ENCODE data around the gene IL12RB2. TPM values are rescaled to one million over a fixed set of nuclear protein-coding genes. Genes with fewer than 3 reads are reported as not detected.
A peak's percentile ranks its signal among the peaks of the same experiment; 100 is the strongest.

The IL12RB2 gene
- total RNA-seq, 2 donors from 2014 or later, result 128 to 136 TPM

DNA sequence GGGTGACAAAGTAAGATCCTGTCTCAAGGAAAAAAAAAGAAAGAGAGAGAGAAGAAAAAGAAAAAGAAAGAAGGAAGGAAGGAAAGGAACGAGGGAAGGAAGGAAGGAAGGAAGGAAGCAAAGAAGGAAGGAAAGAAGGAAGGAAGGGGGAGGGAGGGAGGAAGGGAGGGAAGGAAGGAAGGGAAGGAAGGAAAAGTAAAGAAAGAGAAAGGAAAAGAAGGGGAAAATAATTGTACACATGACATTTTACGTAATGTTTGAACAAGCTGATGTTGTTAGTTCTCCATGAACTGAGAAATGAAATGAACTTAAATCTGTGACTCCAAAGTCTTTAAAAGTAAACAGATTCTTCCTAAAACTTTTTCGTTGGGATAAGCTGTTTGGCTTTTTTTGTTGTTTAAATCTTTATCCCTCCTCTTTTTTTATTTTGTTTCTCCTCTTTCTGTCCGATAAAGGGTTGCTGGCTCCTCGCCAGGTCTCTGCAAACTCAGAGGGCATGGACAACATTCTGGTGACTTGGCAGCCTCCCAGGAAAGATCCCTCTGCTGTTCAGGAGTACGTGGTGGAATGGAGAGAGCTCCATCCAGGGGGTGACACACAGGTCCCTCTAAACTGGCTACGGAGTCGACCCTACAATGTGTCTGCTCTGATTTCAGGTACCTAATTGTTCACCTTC, 59.8 kb downstream of the IL12RB2 start:
- peaks cover 25% of the 10 kb centered on the region for H3K4me1 Mint-ChIP-seq (ENCODE audit: low read depth)
- peak overlapping the region; percentile 10 for H3K27ac Mint-ChIP-seq
- H3K4me3 Mint-ChIP-seq, result no peak overlapping the region
- no peak for DNase-seq
- no peaks in the 10 kb centered on the region for H3K27me3 Mint-ChIP-seq (ENCODE audit: low read depth)
- ATAC-seq (replicated peaks in 1 of 2), result peak; percentile 15 to 17
- peaks cover 16 to 67% of the 10 kb centered on the region in 2 donors for H3K36me3 Mint-ChIP-seq (ENCODE audit: insufficient read depth in 2 of 2)
- no peaks in the 10 kb centered on the region for H3K9me3 Mint-ChIP-seq

DNA sequence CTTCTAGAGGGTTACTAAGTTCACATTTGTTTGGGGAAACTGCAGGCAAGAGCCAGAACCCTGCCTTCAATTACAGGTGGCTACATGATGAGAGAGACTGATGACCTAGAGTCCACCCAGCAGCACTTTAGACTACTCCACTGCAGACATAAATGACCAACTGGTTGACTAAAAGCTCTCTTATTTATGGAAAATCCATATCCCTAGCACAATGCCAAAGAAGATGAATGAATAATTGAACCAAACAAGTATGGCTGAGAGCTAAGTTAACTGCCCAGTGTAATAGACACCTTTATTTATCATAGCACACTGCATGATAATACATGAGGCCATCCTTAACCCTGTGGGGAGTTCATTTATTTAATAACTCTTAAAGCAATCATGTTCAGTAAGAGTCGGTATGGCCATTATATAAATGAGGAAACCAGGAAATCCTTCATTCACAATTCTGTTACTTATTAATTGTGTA, 60.4 kb downstream of the IL12RB2 start:
- Mint-ChIP-seq H3K36me3 (ENCODE audit: insufficient read depth in 2 of 2) (peaks cover 16 to 66% of the 10 kb centered on the region in 2 donors), H3K27ac (no peak overlapping the region), H3K27me3 (ENCODE audit: low read depth) (no peaks in the 10 kb centered on the region)

DNA sequence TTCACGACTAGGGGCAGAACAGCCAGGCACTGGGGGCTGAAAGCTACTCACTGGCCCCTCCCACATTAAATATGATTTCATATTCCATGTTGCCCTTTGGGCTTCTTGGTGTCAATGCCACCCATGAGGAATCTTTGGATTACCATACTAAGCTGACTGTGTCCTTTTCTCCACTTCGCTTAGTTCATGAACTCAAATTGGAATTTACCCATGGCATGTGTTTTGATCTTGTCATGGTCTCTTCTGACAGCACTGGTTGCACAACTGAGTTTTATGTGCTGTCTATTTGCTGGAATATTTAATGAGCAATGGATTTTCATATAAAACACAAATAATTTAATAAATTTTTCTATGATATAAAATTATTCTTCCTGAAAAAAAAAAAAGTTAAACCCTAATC, 63.4 kb downstream of the IL12RB2 start:
- H3K4me3 Mint-ChIP-seq, result no peak overlapping the region
- peaks cover 4% of the 10 kb centered on the region for H3K4me1 Mint-ChIP-seq (ENCODE audit: low read depth)
- no peaks in the 10 kb centered on the region for H3K27me3 Mint-ChIP-seq (ENCODE audit: low read depth)
- no peaks in the 10 kb centered on the region for H3K9me3 Mint-ChIP-seq
- peak overlapping the region; percentile 24 for H3K27ac Mint-ChIP-seq
- H3K36me3 Mint-ChIP-seq (ENCODE audit: insufficient read depth in 2 of 2), result peaks cover 21 to 66% of the 10 kb centered on the region in 2 donors
- DNase-seq (no peak), ATAC-seq (replicated peaks in 1 of 2) (no peak)

More for the DNA sequence above, 60.4 kb downstream of the IL12RB2 start:
- H3K4me3 Mint-ChIP-seq, result no peak overlapping the region
- DNase-seq, result no peak
- H3K9me3 Mint-ChIP-seq, result no peaks in the 10 kb centered on the region
- ATAC-seq (replicated peaks in 1 of 2), result peak in 1 of 2 donors; percentile 9
- H3K4me1 Mint-ChIP-seq (ENCODE audit: low read depth), result peaks cover 25% of the 10 kb centered on the region

DNA sequence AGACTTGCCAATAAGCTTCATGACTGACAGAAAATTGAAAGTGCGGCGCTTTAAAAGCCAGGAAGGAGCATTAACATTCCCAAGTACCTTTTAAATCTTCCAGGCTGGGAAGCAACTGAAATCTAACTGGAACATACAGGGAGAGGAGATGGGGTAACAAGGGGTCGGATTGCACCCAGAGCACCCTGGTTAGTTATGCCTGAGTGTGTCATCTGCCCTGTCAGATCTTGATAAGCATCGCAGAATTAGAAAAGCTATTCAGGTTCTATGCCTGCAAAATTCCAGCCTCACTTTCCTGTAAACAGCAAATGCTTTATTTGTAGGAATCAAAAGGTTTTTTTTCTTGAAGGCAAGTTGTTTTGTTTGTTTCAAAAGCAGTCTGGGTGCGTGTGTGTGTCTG, 64.0 kb downstream of the IL12RB2 start:
- Mint-ChIP-seq H3K27ac (peak overlapping the region; percentile 24), H3K4me3 (no peak overlapping the region), H3K4me1 (ENCODE audit: low read depth) (peaks cover 6% of the 10 kb centered on the region), H3K9me3 (no peaks in the 10 kb centered on the region), H3K36me3 (ENCODE audit: insufficient read depth in 2 of 2) (peaks cover 26 to 67% of the 10 kb centered on the region in 2 donors), H3K27me3 (ENCODE audit: low read depth) (no peaks in the 10 kb centered on the region)
- no peak for ATAC-seq (replicated peaks in 1 of 2)
- DNase-seq, result no peak

- Mint-ChIP-seq H3K9me3 (no peaks in the 10 kb centered on the region), H3K4me3 (no peak overlapping the region), H3K27ac (peak overlapping the region; percentile 3), H3K27me3 (ENCODE audit: low read depth) (no peaks in the 10 kb centered on the region), H3K36me3 (ENCODE audit: insufficient read depth in 2 of 2) (peaks cover 26 to 67% of the 10 kb centered on the region in 2 donors), H3K4me1 (ENCODE audit: low read depth) (peaks cover 10% of the 10 kb centered on the region)
- ATAC-seq (replicated peaks in 1 of 2), result no peak
- DNase-seq, result no peak
Measured at GRCh38 chr1:67372136-67372535, 64.5 kb downstream of the IL12RB2 start.

DNA sequence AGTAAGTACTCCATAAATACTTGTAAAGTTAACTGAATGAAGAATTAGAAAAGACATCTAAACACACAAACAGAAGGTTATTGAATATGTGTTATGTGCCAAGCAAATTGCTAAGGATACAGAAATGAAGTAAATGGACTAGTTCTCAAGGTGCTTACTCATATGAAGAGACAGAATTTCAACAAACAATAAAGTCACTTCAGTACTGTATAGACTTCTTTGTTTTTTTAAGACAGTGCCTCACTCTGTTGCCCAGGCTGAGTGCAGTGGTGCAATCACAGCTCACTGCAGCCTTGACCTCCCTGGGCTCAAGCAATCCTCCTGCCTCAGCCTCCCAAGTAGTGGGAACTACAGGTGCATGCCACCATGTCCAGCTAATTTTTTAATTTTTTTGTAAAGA, 65.2 kb downstream of the IL12RB2 start:
- DNase-seq, result no peak

GRCh38 chr1:67376381-67376780, 68.7 kb downstream of the IL12RB2 start:
- Mint-ChIP-seq H3K4me3 (no peak overlapping the region), H3K27ac (peak overlapping the region; percentile 20), H3K27me3 (ENCODE audit: low read depth) (no peaks in the 10 kb centered on the region), H3K36me3 (ENCODE audit: insufficient read depth in 2 of 2) (peaks cover 32 to 67% of the 10 kb centered on the region in 2 donors), H3K4me1 (ENCODE audit: low read depth) (peaks cover 13% of the 10 kb centered on the region), H3K9me3 (peaks cover 2% of the 10 kb centered on the region in 2 donors)
- DNase-seq (no peak), ATAC-seq (replicated peaks in 1 of 2) (no peak)

More for the DNA sequence above, 65.2 kb downstream of the IL12RB2 start:
- Mint-ChIP-seq H3K4me3 (no peak overlapping the region), H3K4me1 (ENCODE audit: low read depth) (peaks cover 17% of the 10 kb centered on the region), H3K36me3 (ENCODE audit: insufficient read depth in 2 of 2) (peaks cover 25 to 67% of the 10 kb centered on the region in 2 donors), H3K27me3 (ENCODE audit: low read depth) (no peaks in the 10 kb centered on the region), H3K9me3 (no peaks in the 10 kb centered on the region), H3K27ac (no peak overlapping the region)
- peak; percentile 54 to 73 for ATAC-seq (replicated peaks in 1 of 2)

GRCh38 chr1:67377253-67377652, 69.6 kb downstream of the IL12RB2 start:
- DNase-seq (no peak), ATAC-seq (replicated peaks in 1 of 2) (no peak)
- H3K9me3 Mint-ChIP-seq, result peaks cover 4% of the 10 kb centered on the region in 2 donors
- H3K4me3 Mint-ChIP-seq, result no peak overlapping the region
- H3K4me1 Mint-ChIP-seq (ENCODE audit: low read depth), result peaks cover 13% of the 10 kb centered on the region
- H3K27me3 Mint-ChIP-seq (ENCODE audit: low read depth), result no peaks in the 10 kb centered on the region
- no peak overlapping the region for H3K27ac Mint-ChIP-seq
- peaks cover 30 to 68% of the 10 kb centered on the region in 2 donors for H3K36me3 Mint-ChIP-seq (ENCODE audit: insufficient read depth in 2 of 2)

- Mint-ChIP-seq H3K4me3 (no peak overlapping the region), H3K27ac (no peak overlapping the region), H3K9me3 (peaks cover 12 to 17% of the 10 kb centered on the region in 2 donors), H3K36me3 (ENCODE audit: insufficient read depth in 2 of 2) (peaks cover 54 to 80% of the 10 kb centered on the region in 2 donors), H3K4me1 (ENCODE audit: low read depth) (peaks cover 13% of the 10 kb centered on the region), H3K27me3 (ENCODE audit: low read depth) (no peaks in the 10 kb centered on the region)
- no peak for DNase-seq
- ATAC-seq (replicated peaks in 1 of 2), result no peak
Measured at GRCh38 chr1:67381154-67381553, 73.5 kb downstream of the IL12RB2 start.

- DNase-seq, result no peak
- H3K4me3 Mint-ChIP-seq, result no peak overlapping the region
- peaks cover 6% of the 10 kb centered on the region for H3K4me1 Mint-ChIP-seq (ENCODE audit: low read depth)
- ATAC-seq (replicated peaks in 1 of 2), result no peak
- peaks cover 49 to 78% of the 10 kb centered on the region in 2 donors for H3K36me3 Mint-ChIP-seq (ENCODE audit: insufficient read depth in 2 of 2)
- no peaks in the 10 kb centered on the region for H3K27me3 Mint-ChIP-seq (ENCODE audit: low read depth)
- H3K9me3 Mint-ChIP-seq, result peaks cover 14 to 18% of the 10 kb centered on the region in 2 donors
- H3K27ac Mint-ChIP-seq, result peak overlapping the region; percentile 72
Measured at GRCh38 chr1:67382292-67382691, 74.6 kb downstream of the IL12RB2 start.

DNA sequence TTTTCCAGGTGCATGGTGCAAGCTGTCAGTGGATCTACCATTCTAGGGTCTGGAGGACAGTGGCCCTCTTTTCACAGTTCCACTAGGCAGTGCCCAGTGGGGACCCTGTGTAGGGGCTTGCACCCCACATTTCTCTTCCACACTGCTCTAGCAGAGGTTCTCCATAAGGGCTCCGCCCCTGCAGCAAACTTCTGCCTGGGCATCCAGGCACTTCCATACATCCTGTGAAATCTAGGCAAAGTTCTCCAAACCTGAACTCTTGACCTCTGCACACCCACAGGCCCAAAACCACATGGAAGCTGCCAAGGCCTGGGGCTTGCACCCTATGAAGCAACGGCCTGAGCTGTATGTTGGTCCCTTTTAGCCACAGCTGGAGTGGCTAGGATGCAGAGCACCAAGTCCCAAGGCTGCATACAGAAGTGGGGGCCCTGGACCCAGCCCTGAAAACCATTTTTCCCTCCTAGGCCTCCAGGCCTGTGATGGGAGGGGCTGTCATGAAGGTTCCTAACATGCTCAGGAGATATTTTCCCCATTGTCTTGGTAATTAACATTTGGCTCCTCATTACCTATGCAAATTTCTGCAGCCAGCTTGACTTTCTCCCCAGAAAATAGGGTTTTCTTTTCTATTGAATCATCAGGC, 76.4 kb downstream of the IL12RB2 start:
- H3K9me3 Mint-ChIP-seq, result peaks cover 14 to 18% of the 10 kb centered on the region in 2 donors
- DNase-seq, result no peak
- H3K36me3 Mint-ChIP-seq (ENCODE audit: insufficient read depth in 2 of 2), result peaks cover 47 to 78% of the 10 kb centered on the region in 2 donors
- H3K4me3 Mint-ChIP-seq, result no peak overlapping the region
- H3K27me3 Mint-ChIP-seq (ENCODE audit: low read depth), result no peaks in the 10 kb centered on the region
- H3K27ac Mint-ChIP-seq, result no peak overlapping the region
- ATAC-seq (replicated peaks in 1 of 2), result no peak
- no peaks in the 10 kb centered on the region for H3K4me1 Mint-ChIP-seq (ENCODE audit: low read depth)

DNA sequence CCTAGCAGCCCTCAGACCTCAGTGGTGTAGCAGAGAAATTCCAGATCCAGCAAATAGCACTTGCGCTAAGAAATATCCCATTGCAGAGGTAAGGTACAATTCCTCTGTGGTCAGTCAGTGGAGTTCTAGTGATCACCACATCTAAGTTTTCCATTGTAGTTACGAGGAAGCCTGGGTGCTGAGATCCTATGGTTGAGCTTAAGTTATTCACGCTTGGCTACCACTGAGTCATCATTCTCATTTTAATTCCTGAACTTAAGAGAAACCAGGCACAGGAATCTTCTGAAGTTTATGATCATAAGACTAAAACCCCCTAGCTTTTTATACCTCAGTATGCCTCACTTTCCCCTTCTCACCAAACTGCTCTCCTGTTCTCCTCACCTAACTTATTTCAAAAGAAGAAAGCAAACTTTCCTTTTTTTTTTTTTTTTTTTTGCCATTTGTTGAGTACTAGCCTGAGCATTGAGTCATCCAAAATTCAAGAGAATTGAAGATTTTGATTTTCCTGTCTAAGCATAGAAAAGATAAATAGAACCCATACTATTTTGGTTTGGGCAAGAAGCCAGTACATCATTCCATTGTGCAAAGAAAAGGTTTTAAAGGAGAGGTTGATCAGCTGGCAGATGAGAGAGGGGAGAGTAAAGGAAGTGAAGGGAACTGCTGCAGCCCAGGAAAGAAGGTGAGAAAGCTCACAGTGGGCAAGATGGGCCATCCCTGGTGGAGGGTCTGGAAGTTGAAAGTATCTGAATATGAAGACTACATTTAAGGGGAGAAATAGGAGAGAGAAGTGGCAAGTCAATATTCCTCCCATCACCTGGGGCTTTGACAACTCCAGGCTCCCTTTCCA, 82.6 kb downstream of the IL12RB2 start:
- DNase-seq (no peak), ATAC-seq (replicated peaks in 1 of 2) (peak in 1 of 2 donors; percentile 14)
- no peaks in the 10 kb centered on the region for H3K27me3 Mint-ChIP-seq (ENCODE audit: low read depth)
- H3K27ac Mint-ChIP-seq, result no peak overlapping the region
- peaks cover 8% of the 10 kb centered on the region for H3K4me1 Mint-ChIP-seq (ENCODE audit: low read depth)
- H3K4me3 Mint-ChIP-seq, result no peak overlapping the region
- peaks cover 16 to 63% of the 10 kb centered on the region in 2 donors for H3K36me3 Mint-ChIP-seq (ENCODE audit: insufficient read depth in 2 of 2)
- peaks cover 2% of the 10 kb centered on the region in 2 donors for H3K9me3 Mint-ChIP-seq

DNA sequence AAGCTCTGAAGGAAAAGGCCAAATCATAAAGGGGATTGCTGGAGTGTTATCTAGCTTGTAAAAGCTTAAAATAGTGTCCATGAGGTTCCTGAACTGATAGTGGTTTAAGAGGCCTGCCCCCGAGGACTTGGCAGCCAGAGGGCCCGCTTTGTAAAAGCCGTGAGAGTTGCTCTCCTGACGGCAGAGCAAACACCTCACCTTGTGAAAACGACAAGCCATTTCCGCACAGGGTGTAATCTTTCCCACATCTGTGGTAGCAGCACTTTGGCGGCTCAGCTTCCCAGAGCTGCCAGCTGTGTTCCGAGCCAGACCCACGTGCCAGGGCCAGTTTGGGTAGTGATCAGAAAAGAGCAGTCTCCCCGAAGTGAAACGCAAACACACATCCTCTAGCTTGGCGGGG, 85.6 kb downstream of the IL12RB2 start:
- H3K27ac Mint-ChIP-seq, result no peak overlapping the region

More for the DNA sequence above, 85.6 kb downstream of the IL12RB2 start:
- H3K4me1 Mint-ChIP-seq (ENCODE audit: low read depth), result peaks cover 8% of the 10 kb centered on the region
- no peak for ATAC-seq (replicated peaks in 1 of 2)
- peaks cover 14 to 62% of the 10 kb centered on the region in 2 donors for H3K36me3 Mint-ChIP-seq (ENCODE audit: insufficient read depth in 2 of 2)
- no peak overlapping the region for H3K4me3 Mint-ChIP-seq
- DNase-seq, result no peak
- no peaks in the 10 kb centered on the region for H3K27me3 Mint-ChIP-seq (ENCODE audit: low read depth)
- no peaks in the 10 kb centered on the region for H3K9me3 Mint-ChIP-seq
